CD14-positive monocyte (primary cell): Measurements from ENCODE around the gene SLIT2. TPM values are rescaled to one million over a fixed set of nuclear protein-coding genes. Genes with fewer than 3 reads are reported as not detected.

Experiments
- DNase-seq, 3 donors: peaks; one replicate each; pipeline ENCODE4 v3.0.0-alpha.2; 2011 to 2022
- H2AFZ ChIP-seq: 2 replicates; pipeline ENCODE4 v1.6.0; 2012; ENCODE audit warnings: mild to moderate bottlenecking, low read depth, low read length, inconsistent platforms; ENCODE audit not compliant: insufficient read depth, poor library complexity, severe bottlenecking
- H3K27ac ChIP-seq, 2 donors: 1 replicate in 1 of 2; 2 replicates in 1 of 2; pipeline ENCODE4 v1.5.1; 2012 to 2013; ENCODE audit warnings: low read length in 2 of 2, control low read depth in 1 of 2, inconsistent platforms in 1 of 2, low read depth in 1 of 2, mild to moderate bottlenecking in 1 of 2
- H3K27me3 ChIP-seq, 2 donors: one replicate each; pipeline versions ENCODE4 v1.6.0 to v1.6.1; 2011 to 2013; ENCODE audit warnings: low read length in 2 of 2; ENCODE audit not compliant: control insufficient read depth in 2 of 2, insufficient read depth in 2 of 2
- H3K36me3 ChIP-seq, 2 donors: replicated peaks in 1 of 2; 1 replicate in 1 of 2; 2 replicates in 1 of 2; pipeline versions ENCODE4 v1.5.1 to v1.6.1; 2012 to 2013; ENCODE audit warnings: low read length in 2 of 2, control low read depth in 1 of 2, inconsistent platforms in 1 of 2, mild to moderate bottlenecking in 1 of 2; ENCODE audit not compliant: insufficient read depth in 2 of 2, control insufficient read depth in 1 of 2
- H3K4me1 ChIP-seq, 2 donors: 1 replicate in 1 of 2; 2 replicates in 1 of 2; pipeline versions ENCODE4 v1.5.1 to v1.6.1; 2012 to 2013; ENCODE audit warnings: low read length in 2 of 2, control low read depth in 1 of 2, inconsistent platforms in 1 of 2, mild to moderate bottlenecking in 1 of 2, moderate library complexity in 1 of 2; ENCODE audit not compliant: insufficient read depth in 2 of 2, control insufficient read depth in 1 of 2
- H3K4me2 ChIP-seq: replicated peaks from 2 replicates; pipeline ENCODE3; 2012; ENCODE audit warnings: low read length, moderate library complexity, mild to moderate bottlenecking; ENCODE audit not compliant: poor library complexity, severe bottlenecking; ENCODE audit errors: extremely low read depth
- H3K4me3 ChIP-seq, 3 experiments: fragments of 200-600 bp in 1 of 3; sonication (generic) in 1 of 3; replicated peaks in 1 of 3; 1 replicate in 2 of 3; 2 replicates in 1 of 3; pipeline ENCODE4 v1.5.1; 2011 to 2013; ENCODE audit warnings: low read length in 3 of 3, mild to moderate bottlenecking in 3 of 3, control low read depth in 2 of 3, low read depth in 2 of 3, inconsistent platforms in 1 of 3, moderate library complexity in 1 of 3
- H3K79me2 ChIP-seq: 2 replicates; pipeline ENCODE4 v1.6.0; 2012; ENCODE audit warnings: mild to moderate bottlenecking, control low read depth, inconsistent platforms, low read length, moderate library complexity; ENCODE audit not compliant: insufficient read depth
- H3K9ac ChIP-seq: 2 replicates; pipeline ENCODE4 v1.6.0; 2017; ENCODE audit warnings: low read length, mild to moderate bottlenecking; ENCODE audit not compliant: insufficient read depth, poor library complexity, severe bottlenecking
- H3K9me3 ChIP-seq, 2 donors: replicated peaks in 1 of 2; 1 replicate in 1 of 2; 2 replicates in 1 of 2; pipeline versions ENCODE4 v1.5.1 to v1.6.1; 2012 to 2013; ENCODE audit warnings: low read length in 2 of 2, control low read depth in 1 of 2; ENCODE audit not compliant: control insufficient read depth in 1 of 2, insufficient read depth in 1 of 2
- H4K20me1 ChIP-seq: 2 replicates; pipeline ENCODE4 v1.6.0; 2012; ENCODE audit warnings: mild to moderate bottlenecking, low read length, control low read depth, moderate library complexity; ENCODE audit not compliant: insufficient read depth
- H3K27ac Mint-ChIP-seq, 7 donors: one replicate each; pipeline ENCODE4 v1.8.0; 2020; ENCODE audit warnings: mild to moderate bottlenecking in 7 of 7, mixed read lengths in 7 of 7, moderate library complexity in 6 of 7, inconsistent platforms in 2 of 7
- H3K27me3 Mint-ChIP-seq, 3 donors: one replicate each; pipeline ENCODE4 v1.8.0; 2021 to 2022; ENCODE audit warnings: low read depth in 3 of 3, mild to moderate bottlenecking in 3 of 3, mixed read lengths in 3 of 3, moderate library complexity in 3 of 3, inconsistent platforms in 1 of 3
- H3K36me3 Mint-ChIP-seq, 2 donors: one replicate each; pipeline ENCODE4 v1.8.0; 2020; ENCODE audit warnings: mixed read lengths in 2 of 2, inconsistent platforms in 1 of 2, mild to moderate bottlenecking in 1 of 2
- H3K4me1 Mint-ChIP-seq: one replicate; pipeline ENCODE4 v1.8.0; 2020; ENCODE audit warnings: mild to moderate bottlenecking, mixed read lengths
- H3K4me3 Mint-ChIP-seq, 2 donors: one replicate each; pipeline ENCODE4 v1.8.0; 2020; ENCODE audit warnings: mild to moderate bottlenecking in 2 of 2, mixed read lengths in 2 of 2, moderate library complexity in 1 of 2
- H3K9me3 Mint-ChIP-seq, 7 donors: one replicate each; pipeline ENCODE4 v1.8.0; 2020 to 2022; ENCODE audit warnings: mixed read lengths in 7 of 7, mild to moderate bottlenecking in 6 of 7, moderate library complexity in 6 of 7, inconsistent platforms in 2 of 7
- CTCF ChIP-seq: fragments of 200-600 bp; IDR thresholded peaks from one replicate; pipeline ENCODE4 v1.8.0; 2022; ENCODE audit warnings: antibody characterized with exemption, mild to moderate bottlenecking
- WGBS: methylation state at CpG from one replicate; pipeline ENCODE4 v1.1.5; 2013; ENCODE audit warnings: missing lambda C conversion rate; ENCODE audit not compliant: insufficient coverage; 5-methylcytosine and 5-hydroxymethylcytosine counted together
- intact Hi-C, 2 donors: fragments of 100-400 bp; cut with micrococcal nuclease; formaldehyde crosslinking; loops; one replicate each; pipeline versions ENCODE4 v1.15.0 to v1.15.1; 2023
- polyA plus RNA-seq, 3 donors: library from polyadenylated mRNA; depleted of rRNA in 1 of 3; unstranded in 2 of 3; stranded (reverse) in 1 of 3; fragments of 300-500 nt in 2 of 3; fragments of >200 nt in 1 of 3; fragmentation: Illumina TruSeq in 2 of 3; gene quantifications; 1 replicate in 2 of 3; 2 replicates in 1 of 3; pipeline ENCODE4 v1.2.3, GENCODE V29; 2012 to 2021

The SLIT2 gene
- polyA plus RNA-seq, 3 donors = 0.08 TPM; not detected in 2

GRCh38 chr4:20268028-20268427 lies 16.3 kb downstream of the SLIT2 start:
- Histone ChIP-seq H3K4me2 (no peak overlapping the region), H3K9me3 (no peaks in the 10 kb centered on the region), H3K36me3 (no peaks in the 10 kb centered on the region), H2AFZ (no peak overlapping the region), H4K20me1 (no peaks in the 10 kb centered on the region), H3K79me2 (no peaks in the 10 kb centered on the region), H3K27ac (no peak overlapping the region), H3K9ac (no peak overlapping the region), H3K27me3 (peaks cover 0 to 4% of the 10 kb centered on the region in 2 donors), H3K4me1 (no peaks in the 10 kb centered on the region), H3K4me3 (no peak overlapping the region)
- H3K4me3 Mint-ChIP-seq = no peak overlapping the region
- no peaks in the 10 kb centered on the region for H3K4me1 Mint-ChIP-seq
- no peak for DNase-seq
- no peak overlapping the region for H3K27ac Mint-ChIP-seq
- H3K27me3 Mint-ChIP-seq = peaks cover 0 to 2% (median 0%) of the 10 kb centered on the region in 3 donors
- H3K36me3 Mint-ChIP-seq = no peaks in the 10 kb centered on the region
- no peak for TF ChIP-seq CTCF
- no peaks in the 10 kb centered on the region for H3K9me3 Mint-ChIP-seq
- intact Hi-C loops = no loop called here

- Mint-ChIP-seq H3K4me3 (no peak overlapping the region), H3K9me3 (no peaks in the 10 kb centered on the region), H3K27me3 (peaks cover 0 to 2% (median 0%) of the 10 kb centered on the region in 3 donors), H3K36me3 (no peaks in the 10 kb centered on the region), H3K4me1 (no peaks in the 10 kb centered on the region), H3K27ac (no peak overlapping the region)
- H3K27ac ChIP-seq = no peak overlapping the region
- H3K9me3 ChIP-seq = no peaks in the 10 kb centered on the region
- no peak overlapping the region for H3K4me3 ChIP-seq
- H3K36me3 ChIP-seq = no peaks in the 10 kb centered on the region
- no peaks in the 10 kb centered on the region for H4K20me1 ChIP-seq
- H3K27me3 ChIP-seq = peaks cover 0 to 4% of the 10 kb centered on the region in 2 donors
- H3K4me2 ChIP-seq = no peak overlapping the region
- no peaks in the 10 kb centered on the region for H3K4me1 ChIP-seq
- TF ChIP-seq CTCF = no peak
- intact Hi-C loops = no loop called here
- H3K9ac ChIP-seq = no peak overlapping the region
- WGBS = no CpG with 5 or more reads among the region's 1 CpG
- no peak overlapping the region for H2AFZ ChIP-seq
- no peak for DNase-seq
- no peaks in the 10 kb centered on the region for H3K79me2 ChIP-seq
Observed at GRCh38 chr4:20269320-20269719, 17.6 kb downstream of the SLIT2 start.
